Heart right ventricle (tissue), 16 donors: ENCODE measurements around the gene OPN4. TPM values are rescaled to one million over a fixed set of nuclear protein-coding genes. Genes with fewer than 3 reads are reported as not detected.
A peak's percentile ranks its signal among the peaks of the same experiment; 100 is the strongest.

Source experiments
- ATAC-seq, 8 donors: fragments of 200-7000 bp; cut with Tn5 transposase; one replicate each; pipeline ENCODE4 v1.9.1; 2020; ENCODE audit warnings: mild to moderate bottlenecking in 8 of 8, moderate library complexity in 8 of 8, moderate number of reproducible peaks in 1 of 8
- DNase-seq, 2 donors: peaks; one replicate each; pipeline ENCODE4 v3.0.0-alpha.2; 2020
- H3K27ac ChIP-seq, 10 donors: fragments of 200-600 bp; sonication (generic) in 2 of 10; one replicate each; pipeline versions ENCODE4 v1.5.0 to v1.8.0; 2020 to 2022; ENCODE audit warnings: mild to moderate bottlenecking in 3 of 10
- H3K27me3 ChIP-seq, 7 donors: fragments of 200-600 bp; one replicate each; pipeline ENCODE4 v1.8.0; 2021 to 2022; ENCODE audit warnings: mild to moderate bottlenecking in 2 of 7
- H3K36me3 ChIP-seq, 9 donors: fragments of 200-600 bp; sonication (generic) in 1 of 9; one replicate each; pipeline versions ENCODE4 v1.5.0 to v1.8.0; 2020 to 2022; ENCODE audit warnings: mild to moderate bottlenecking in 2 of 9
- H3K4me1 ChIP-seq, 9 donors: fragments of 200-600 bp; sonication (generic) in 1 of 9; one replicate each; pipeline versions ENCODE4 v1.5.0 to v1.8.0; 2020 to 2022; ENCODE audit warnings: mild to moderate bottlenecking in 4 of 9
- H3K4me3 ChIP-seq, 10 donors: fragments of 200-600 bp; sonication (generic) in 2 of 10; one replicate each; pipeline versions ENCODE4 v1.5.0 to v1.8.0; 2020 to 2022; ENCODE audit warnings: mild to moderate bottlenecking in 7 of 10, moderate library complexity in 2 of 10
- H3K9me3 ChIP-seq, 11 donors: fragments of 200-600 bp in 10 of 11; sonication (generic) in 2 of 11; one replicate each; pipeline versions ENCODE4 v1.5.0 to v1.8.0; 2013 to 2022; ENCODE audit warnings: mild to moderate bottlenecking in 2 of 11, control low read depth in 1 of 11, moderate library complexity in 1 of 11
- WGBS, 2 donors: extraction: QIAGEN DNeasy Blood & Tissue Kit; methylation state at CpG; one replicate each; pipeline ENCODE4 v1.1.7; 2013; ENCODE audit warnings: inconsistent platforms in 1 of 2; 5-methylcytosine and 5-hydroxymethylcytosine counted together
- intact Hi-C, 10 donors: fragments of 100-400 bp; cut with DNase I; formaldehyde crosslinking; loops; one replicate each; pipeline versions ENCODE4 v1.11.1 to v1.14.2; 2022
- polyA plus RNA-seq, 2 donors: library from polyadenylated mRNA; stranded (reverse); fragments of 200-250 nt; gene quantifications; one replicate each; pipeline ENCODE4 v1.2.3, GENCODE V29; 2013
- total RNA-seq, 10 donors: library from RNA; stranded (reverse); fragmentation: NEBNext Ultra II Directional in 3 of 10; extraction: Animal tissue kit (Norgen Biotek cat#: 25700) in 3 of 10; gene quantifications; one replicate each; pipeline versions ENCODE4 v1.2.1 to v1.2.4, GENCODE V29; 2021 to 2023
- TF ChIP-seq, protein P1 (sequence below), 9 donors: fragments of 200-600 bp; sonication (generic) in 2 of 9; IDR thresholded peaks; one replicate each; pipeline versions ENCODE4 v1.5.0 to v1.8.0; 2021 to 2022; ENCODE audit warnings: antibody characterized with exemption in 9 of 9, mild to moderate bottlenecking in 5 of 9, moderate library complexity in 1 of 9
- donor health status: Arrhythmogenic right ventricular cardiomyopathy.
- donor health status: ischemic (EF 13 %, LVEDD 7.1; RV severe dilation, severe dysfunction).
- donor health status: healthy with polysubstance abuse.
- donor health status: DM: no; HTN: yes; CAD: no.
- donor health status: DM: no; HTN: no; CAD: no.
- donor health status: ischemic (EF 25% LVEDD 6.9; RV normal size, moderate dysfunction).
- donor health status: ischemic (EF 25% LVEDD 5.7; RV mildly dilated, moderate dysfunction).
- donor health status: healthy.
- donor health status: DM: yes; HTN: yes; CAD: no.
- donor health status: Ischemic cardiomyopathy.
- donor health status: ischemic (EF 35%, LVEDD 5.7; RV mildly dilated, moderate dysfunction).
- donor health status: nonischemic (EF 11% LVEDD 7.7; RV severe dilation, severe dysfunction).
- donor health status: DM: yes; HTN: yes; CAD: no.
- donor health status: PGD.
- donor health status: ischemic (EF 29% LVEDD 5.4; RV normal size, mild dysfunction).
- donor health status: nonischemic (EF 23%, LVEDD 6.1; RV moderate dilation, normal function).

OPN4 gene
- total and polyA plus RNA-seq, 12 donors: 0.10 to 0.29 (median 0.26) TPM; not detected in 5

DNA sequence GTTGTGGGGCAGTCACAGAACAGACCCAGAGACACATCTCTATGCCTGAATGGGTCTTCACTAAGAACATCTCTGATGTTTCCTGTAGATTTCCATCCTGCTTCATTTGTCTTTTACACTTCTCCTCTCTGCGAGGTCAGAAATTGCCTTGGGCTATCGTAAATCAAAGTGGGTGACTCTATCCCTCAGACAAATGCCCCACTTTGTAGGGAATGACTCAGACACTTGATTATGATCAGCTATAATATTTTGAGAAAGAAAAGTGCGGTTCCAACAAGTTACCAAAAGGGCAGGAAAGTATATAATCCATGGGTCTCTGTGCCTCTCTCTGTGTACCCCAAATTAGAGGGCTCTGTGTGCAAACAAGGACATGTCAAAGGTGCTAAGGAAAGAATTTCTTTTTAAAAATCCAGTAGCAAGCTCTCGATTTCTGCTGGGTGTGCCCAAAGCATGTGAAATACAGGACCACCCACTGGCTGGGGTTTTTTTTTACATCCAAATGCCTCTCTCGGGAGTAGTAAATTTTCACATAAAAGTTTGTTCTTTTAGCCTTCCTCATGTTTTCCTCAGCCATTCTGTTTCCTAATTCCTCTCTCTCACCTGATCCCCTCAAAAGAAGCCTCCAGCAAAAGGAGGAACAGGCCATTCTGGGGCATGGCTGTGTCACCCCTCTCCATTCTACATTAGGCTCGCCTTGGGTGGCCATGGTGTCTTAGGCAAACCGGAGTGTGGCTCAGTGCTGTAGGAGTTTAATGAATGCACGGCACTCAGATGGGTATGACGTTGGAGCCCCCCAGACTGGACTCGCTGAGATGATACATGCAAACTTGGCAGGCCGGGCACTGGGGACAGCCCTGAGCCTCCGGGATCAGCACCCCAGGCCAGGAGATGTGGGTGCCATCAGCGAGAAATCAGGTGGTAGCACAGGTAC lies 6.3 kb upstream of the OPN4 start:
- Histone ChIP-seq H3K4me3 (no peak overlapping the region), H3K27me3 (no peaks in the 10 kb centered on the region), H3K27ac (peak overlapping the region in 1 of 10 donors; percentile 40), H3K36me3 (no peaks in the 10 kb centered on the region), H3K4me1 (peaks cover 12 to 66% (median 35%) of the 10 kb centered on the region in 9 donors), H3K9me3 (no peaks in the 10 kb centered on the region)
- intact Hi-C loops: loop anchor here in 2 of 10 donors (5.0 to 10.0 kb wide), 2 partner anchors 39 to 123 kb away; partner anchors contain the start of gene WAPL (in 1 of the 2)
- peak in 1 of 8 donors; percentile 0 for ATAC-seq
- no peak for DNase-seq
- WGBS, 2 donors: 84 to 92% methylated on average over 13 of the region's 13 CpGs
- TF ChIP-seq, protein P1, sequence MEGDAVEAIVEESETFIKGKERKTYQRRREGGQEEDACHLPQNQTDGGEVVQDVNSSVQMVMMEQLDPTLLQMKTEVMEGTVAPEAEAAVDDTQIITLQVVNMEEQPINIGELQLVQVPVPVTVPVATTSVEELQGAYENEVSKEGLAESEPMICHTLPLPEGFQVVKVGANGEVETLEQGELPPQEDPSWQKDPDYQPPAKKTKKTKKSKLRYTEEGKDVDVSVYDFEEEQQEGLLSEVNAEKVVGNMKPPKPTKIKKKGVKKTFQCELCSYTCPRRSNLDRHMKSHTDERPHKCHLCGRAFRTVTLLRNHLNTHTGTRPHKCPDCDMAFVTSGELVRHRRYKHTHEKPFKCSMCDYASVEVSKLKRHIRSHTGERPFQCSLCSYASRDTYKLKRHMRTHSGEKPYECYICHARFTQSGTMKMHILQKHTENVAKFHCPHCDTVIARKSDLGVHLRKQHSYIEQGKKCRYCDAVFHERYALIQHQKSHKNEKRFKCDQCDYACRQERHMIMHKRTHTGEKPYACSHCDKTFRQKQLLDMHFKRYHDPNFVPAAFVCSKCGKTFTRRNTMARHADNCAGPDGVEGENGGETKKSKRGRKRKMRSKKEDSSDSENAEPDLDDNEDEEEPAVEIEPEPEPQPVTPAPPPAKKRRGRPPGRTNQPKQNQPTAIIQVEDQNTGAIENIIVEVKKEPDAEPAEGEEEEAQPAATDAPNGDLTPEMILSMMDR (IDR thresholded peaks at IDR 0.05): no peak

- no peaks in the 10 kb centered on the region for H3K9me3 ChIP-seq
- WGBS, 2 donors: 38 to 49% methylated on average over 9 of the region's 9 CpGs
- DNase-seq (peak in 1 of 2 donors; percentile 70), ATAC-seq (peak; percentile 40 to 75 (median 60))
- intact Hi-C loops: loop anchor here in 2 of 10 donors (5.0 to 10.0 kb wide), 2 partner anchors 38 to 124 kb away; partner anchors contain the start of gene WAPL (in 1 of the 2)
- peaks cover 5 to 58% (median 30%) of the 10 kb centered on the region in 9 donors for H3K4me1 ChIP-seq
- H3K4me3 ChIP-seq: no peak overlapping the region
- H3K27ac ChIP-seq: peak overlapping the region in 3 of 10 donors; percentile 11 to 58 (median 48)
- H3K36me3 ChIP-seq: no peaks in the 10 kb centered on the region
- H3K27me3 ChIP-seq: no peaks in the 10 kb centered on the region
- TF ChIP-seq, protein P1 (IDR thresholded peaks at IDR 0.05): no peak
Observed at GRCh38 chr10:86648704-86649427, 5.5 kb upstream of the OPN4 start.

DNA sequence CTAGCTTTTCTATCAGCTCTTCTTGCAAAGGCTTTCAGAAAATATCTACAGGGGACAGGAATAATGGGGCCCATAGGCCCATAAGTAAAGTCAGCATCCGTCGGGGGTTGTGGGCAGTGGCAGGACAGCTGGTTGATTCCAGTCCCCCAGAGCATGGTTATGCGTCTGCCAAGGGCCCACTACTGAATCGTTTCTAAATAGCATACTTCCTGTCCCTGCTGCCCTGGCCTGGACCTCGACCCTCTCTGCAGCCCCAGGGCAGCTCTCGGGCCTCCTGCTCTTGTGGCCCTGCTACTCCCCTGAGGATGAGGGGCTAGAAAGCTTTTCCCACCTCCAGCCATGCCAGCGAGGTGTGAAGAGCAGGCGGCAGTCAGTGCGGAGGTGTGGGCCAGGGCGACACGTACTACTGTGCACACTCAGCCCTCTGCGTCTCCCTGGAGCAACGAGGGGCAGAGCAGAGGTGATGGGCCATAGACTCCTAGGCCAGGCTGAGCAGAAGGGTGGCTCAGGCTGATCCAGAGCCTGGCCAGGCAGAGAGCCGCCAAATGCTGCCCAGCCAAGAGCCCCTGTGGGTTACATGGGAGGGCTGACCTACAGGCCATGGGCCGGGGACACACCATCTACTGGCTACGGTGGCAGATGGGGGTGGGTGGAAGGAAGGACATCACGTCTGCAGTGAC lies 4.7 kb upstream of the OPN4 start:
- no peaks in the 10 kb centered on the region for H3K9me3 ChIP-seq
- peak in 5 of 8 donors; percentile 1 to 33 (median 7) for ATAC-seq
- H3K36me3 ChIP-seq: no peaks in the 10 kb centered on the region
- TF ChIP-seq, protein P1 (IDR thresholded peaks at IDR 0.05): no peak
- H3K27ac ChIP-seq: peak overlapping the region in 5 of 10 donors; percentile 1 to 58 (median 12)
- no peak for DNase-seq
- peaks cover 5 to 54% (median 30%) of the 10 kb centered on the region in 9 donors for H3K4me1 ChIP-seq
- intact Hi-C loops: loop anchor here in 2 of 10 donors (5.0 to 10.0 kb wide), 2 partner anchors 38 to 125 kb away; partner anchors contain the start of gene WAPL (in 1 of the 2)
- H3K4me3 ChIP-seq: no peak overlapping the region
- no peaks in the 10 kb centered on the region for H3K27me3 ChIP-seq
- WGBS, 2 donors: 73 to 75% methylated on average over 17 of the region's 17 CpGs
